ENCODE data around the gene SNRK.
A peak's percentile ranks its signal among the peaks of the same experiment; 100 is the strongest.

The SNRK gene

GRCh38 chr3:43268636-43269035 lies 17.7 kb upstream of the SNRK start:
- Histone ChIP-seq H3K4me3 (ENCODE audit: low read depth, low read length) (no peak overlapping the region), H3K36me3 (ENCODE audit: insufficient read depth, low read length) (no peaks in the 10 kb centered on the region), H3K79me2 (ENCODE audit: control insufficient read depth, insufficient read depth, low read length, unreplicated experiment) (no peaks in the 10 kb centered on the region), H2AFZ (ENCODE audit: low read length, unreplicated experiment) (no peak overlapping the region), H3K27me3 (ENCODE audit: insufficient read depth, low read length) (peaks cover 9% of the 10 kb centered on the region), H3K4me1 (ENCODE audit: control insufficient read depth, insufficient read depth, low read length, unreplicated experiment) (no peaks in the 10 kb centered on the region), H3K27ac (ENCODE audit: low read depth, low read length) (no peak overlapping the region)

- no peak overlapping the region for H3K27ac ChIP-seq (ENCODE audit: low read depth, low read length)
- H3K4me1 ChIP-seq (ENCODE audit: control insufficient read depth, insufficient read depth, low read length, unreplicated experiment) = no peaks in the 10 kb centered on the region
- no peak overlapping the region for H3K4me3 ChIP-seq (ENCODE audit: low read depth, low read length)
- no peaks in the 10 kb centered on the region for H3K79me2 ChIP-seq (ENCODE audit: control insufficient read depth, insufficient read depth, low read length, unreplicated experiment)
- no peak overlapping the region for H2AFZ ChIP-seq (ENCODE audit: low read length, unreplicated experiment)
- H3K27me3 ChIP-seq (ENCODE audit: insufficient read depth, low read length) = peaks cover 9% of the 10 kb centered on the region
- no peaks in the 10 kb centered on the region for H3K36me3 ChIP-seq (ENCODE audit: insufficient read depth, low read length)
These were observed 16.3 kb upstream of the SNRK start for GRCh38 chr3:43270078-43270477.

GRCh38 chr3:43273416-43273815 lies 12.9 kb upstream of the SNRK start:
- peaks cover 25% of the 10 kb centered on the region for H3K27me3 ChIP-seq (ENCODE audit: insufficient read depth, low read length)
- H3K79me2 ChIP-seq (ENCODE audit: control insufficient read depth, insufficient read depth, low read length, unreplicated experiment) = no peaks in the 10 kb centered on the region
- no peaks in the 10 kb centered on the region for H3K36me3 ChIP-seq (ENCODE audit: insufficient read depth, low read length)
- no peak overlapping the region for H2AFZ ChIP-seq (ENCODE audit: low read length, unreplicated experiment)
- no peak overlapping the region for H3K27ac ChIP-seq (ENCODE audit: low read depth, low read length)
- H3K4me3 ChIP-seq (ENCODE audit: low read depth, low read length) = no peak overlapping the region
- H3K4me1 ChIP-seq (ENCODE audit: control insufficient read depth, insufficient read depth, low read length, unreplicated experiment) = no peaks in the 10 kb centered on the region

- Histone ChIP-seq H2AFZ (ENCODE audit: low read length, unreplicated experiment) (no peak overlapping the region), H3K36me3 (ENCODE audit: insufficient read depth, low read length) (no peaks in the 10 kb centered on the region), H3K27me3 (ENCODE audit: insufficient read depth, low read length) (peaks cover 42% of the 10 kb centered on the region), H3K4me1 (ENCODE audit: control insufficient read depth, insufficient read depth, low read length, unreplicated experiment) (no peaks in the 10 kb centered on the region), H3K79me2 (ENCODE audit: control insufficient read depth, insufficient read depth, low read length, unreplicated experiment) (no peaks in the 10 kb centered on the region), H3K4me3 (ENCODE audit: low read depth, low read length) (no peak overlapping the region), H3K27ac (ENCODE audit: low read depth, low read length) (no peak overlapping the region)
These were observed 7.3 kb upstream of the SNRK start for GRCh38 chr3:43279082-43279481.

GRCh38 chr3:43279532-43279931 lies 6.8 kb upstream of the SNRK start:
- no peak overlapping the region for H2AFZ ChIP-seq (ENCODE audit: low read length, unreplicated experiment)
- H3K4me1 ChIP-seq (ENCODE audit: control insufficient read depth, insufficient read depth, low read length, unreplicated experiment) = no peaks in the 10 kb centered on the region
- H3K27ac ChIP-seq (ENCODE audit: low read depth, low read length) = no peak overlapping the region
- H3K4me3 ChIP-seq (ENCODE audit: low read depth, low read length) = no peak overlapping the region
- H3K36me3 ChIP-seq (ENCODE audit: insufficient read depth, low read length) = no peaks in the 10 kb centered on the region
- H3K27me3 ChIP-seq (ENCODE audit: insufficient read depth, low read length) = peaks cover 42% of the 10 kb centered on the region
- no peaks in the 10 kb centered on the region for H3K79me2 ChIP-seq (ENCODE audit: control insufficient read depth, insufficient read depth, low read length, unreplicated experiment)

- Histone ChIP-seq H3K36me3 (ENCODE audit: insufficient read depth, low read length) (no peaks in the 10 kb centered on the region), H3K27me3 (ENCODE audit: insufficient read depth, low read length) (peaks cover 42% of the 10 kb centered on the region), H2AFZ (ENCODE audit: low read length, unreplicated experiment) (no peak overlapping the region), H3K27ac (ENCODE audit: low read depth, low read length) (no peak overlapping the region), H3K79me2 (ENCODE audit: control insufficient read depth, insufficient read depth, low read length, unreplicated experiment) (no peaks in the 10 kb centered on the region), H3K4me1 (ENCODE audit: control insufficient read depth, insufficient read depth, low read length, unreplicated experiment) (no peaks in the 10 kb centered on the region), H3K4me3 (ENCODE audit: low read depth, low read length) (no peak overlapping the region)
These were observed 5.3 kb upstream of the SNRK start for GRCh38 chr3:43281020-43281419.

GRCh38 chr3:43284171-43284570 lies 2.2 kb upstream of the SNRK start:
- Histone ChIP-seq H3K79me2 (ENCODE audit: control insufficient read depth, insufficient read depth, low read length, unreplicated experiment) (peaks cover 23% of the 10 kb centered on the region), H3K27ac (ENCODE audit: low read depth, low read length) (no peak overlapping the region), H3K27me3 (ENCODE audit: insufficient read depth, low read length) (peaks cover 23% of the 10 kb centered on the region), H3K4me1 (ENCODE audit: control insufficient read depth, insufficient read depth, low read length, unreplicated experiment) (peaks cover 12% of the 10 kb centered on the region), H2AFZ (ENCODE audit: low read length, unreplicated experiment) (no peak overlapping the region), H3K36me3 (ENCODE audit: insufficient read depth, low read length) (no peaks in the 10 kb centered on the region), H3K4me3 (ENCODE audit: low read depth, low read length) (no peak overlapping the region)

GRCh38 chr3:43285644-43286043 lies 696 bp upstream of the SNRK start:
- H3K36me3 ChIP-seq (ENCODE audit: insufficient read depth, low read length) = no peaks in the 10 kb centered on the region
- peak overlapping the region; percentile 94 for H3K4me3 ChIP-seq (ENCODE audit: low read depth, low read length)
- H3K79me2 ChIP-seq (ENCODE audit: control insufficient read depth, insufficient read depth, low read length, unreplicated experiment) = peaks cover 38% of the 10 kb centered on the region
- H3K27ac ChIP-seq (ENCODE audit: low read depth, low read length) = no peak overlapping the region
- peaks cover 27% of the 10 kb centered on the region for H3K4me1 ChIP-seq (ENCODE audit: control insufficient read depth, insufficient read depth, low read length, unreplicated experiment)
- peaks cover 12% of the 10 kb centered on the region for H3K27me3 ChIP-seq (ENCODE audit: insufficient read depth, low read length)
- H2AFZ ChIP-seq (ENCODE audit: low read length, unreplicated experiment) = peak overlapping the region; percentile 50

GRCh38 chr3:43286841-43287499 lies 630 bp downstream of the SNRK start:
- peak overlapping the region; percentile 94 for H3K4me3 ChIP-seq (ENCODE audit: low read depth, low read length)
- H3K79me2 ChIP-seq (ENCODE audit: control insufficient read depth, insufficient read depth, low read length, unreplicated experiment) = peaks cover 51% of the 10 kb centered on the region
- H3K27me3 ChIP-seq (ENCODE audit: insufficient read depth, low read length) = peaks cover 5% of the 10 kb centered on the region
- peak overlapping the region; percentile 27; the same call in 1 of the 2 replicates for H3K27ac ChIP-seq (ENCODE audit: low read depth, low read length)
- H3K4me1 ChIP-seq (ENCODE audit: control insufficient read depth, insufficient read depth, low read length, unreplicated experiment) = peaks cover 40% of the 10 kb centered on the region
- H3K36me3 ChIP-seq (ENCODE audit: insufficient read depth, low read length) = no peaks in the 10 kb centered on the region
- peak overlapping the region; percentile 1 for H2AFZ ChIP-seq (ENCODE audit: low read length, unreplicated experiment)

GRCh38 chr3:43287500-43287873 lies 1.1 kb downstream of the SNRK start:
- H3K27me3 ChIP-seq (ENCODE audit: insufficient read depth, low read length) = peaks cover under 1% of the 10 kb centered on the region; the same call in 1 of the 2 replicates
- peaks cover 44% of the 10 kb centered on the region for H3K4me1 ChIP-seq (ENCODE audit: control insufficient read depth, insufficient read depth, low read length, unreplicated experiment)
- H3K4me3 ChIP-seq (ENCODE audit: low read depth, low read length) = peak overlapping the region; percentile 93
- no peaks in the 10 kb centered on the region for H3K36me3 ChIP-seq (ENCODE audit: insufficient read depth, low read length)
- H2AFZ ChIP-seq (ENCODE audit: low read length, unreplicated experiment) = no peak overlapping the region
- no peak overlapping the region for H3K27ac ChIP-seq (ENCODE audit: low read depth, low read length)
- H3K79me2 ChIP-seq (ENCODE audit: control insufficient read depth, insufficient read depth, low read length, unreplicated experiment) = peaks cover 57% of the 10 kb centered on the region

GRCh38 chr3:43288366-43288765 lies 2.0 kb downstream of the SNRK start:
- peaks cover 44% of the 10 kb centered on the region for H3K4me1 ChIP-seq (ENCODE audit: control insufficient read depth, insufficient read depth, low read length, unreplicated experiment)

More at GRCh38 chr3:43288366-43288765, 2.0 kb downstream of the SNRK start:
- Histone ChIP-seq H3K79me2 (ENCODE audit: control insufficient read depth, insufficient read depth, low read length, unreplicated experiment) (peaks cover 65% of the 10 kb centered on the region), H3K27ac (ENCODE audit: low read depth, low read length) (peak overlapping the region; percentile 27), H3K4me3 (ENCODE audit: low read depth, low read length) (peak overlapping the region; percentile 93), H2AFZ (ENCODE audit: low read length, unreplicated experiment) (peak overlapping the region; percentile 59), H3K36me3 (ENCODE audit: insufficient read depth, low read length) (no peaks in the 10 kb centered on the region), H3K27me3 (ENCODE audit: insufficient read depth, low read length) (no peaks in the 10 kb centered on the region; the same call in 1 of the 2 replicates)

Measured in ACC112 (cell line).